HEK293T (cell line): ENCODE data around the gene KCNQ1OT1.

ENCODE experiments used
- CTCF ChIA-PET: fragments of 350-600 bp; formaldehyde crosslinking; extraction: SDS; loops from one replicate; lab custom pipeline; 2021; ENCODE audit warnings: antibody characterized with exemption, inconsistent platforms; lab: Yijun Ruan, JAX
- POLR2A ChIA-PET: fragments of 350-600 bp; formaldehyde crosslinking; extraction: SDS; loops from one replicate; lab custom pipeline; 2020; ENCODE audit warnings: antibody characterized with exemption, inconsistent platforms; lab: Yijun Ruan, JAX
- DNase-seq: peaks from one replicate; pipeline ENCODE4 v3.0.0; 2012; ENCODE audit warnings: mixed read lengths; ENCODE audit errors: extremely low spot score
- ARNT ChIP-seq: fragments of 450-650 bp; IDR thresholded peaks from 2 replicates; pipeline ENCODE4 v1.6.1; 2017; ENCODE audit warnings: mild to moderate bottlenecking
- BHLHE40 ChIP-seq: fragments of 450-650 bp; IDR thresholded peaks from 2 replicates; pipeline ENCODE4 v1.6.1; 2016; ENCODE audit warnings: mild to moderate bottlenecking, moderate library complexity, borderline replicate concordance
- CTBP1 ChIP-seq: fragments of 450-650 bp; IDR thresholded peaks from 2 replicates; pipeline ENCODE4 v1.6.1; 2016; ENCODE audit warnings: borderline replicate concordance
- ELF4 ChIP-seq: fragments of 450-650 bp; IDR thresholded peaks from 2 replicates; pipeline ENCODE4 v1.6.1; 2017; ENCODE audit warnings: antibody characterized with exemption
- FOXA1 ChIP-seq: fragments of 450-650 bp; IDR thresholded peaks from 2 replicates; pipeline ENCODE4 v1.6.1; 2016; ENCODE audit warnings: mild to moderate bottlenecking
- FOXK2 ChIP-seq: fragments of 450-650 bp; IDR thresholded peaks from 2 replicates; pipeline ENCODE4 v1.6.1; 2016; ENCODE audit warnings: mild to moderate bottlenecking
- FOXM1 ChIP-seq: fragments of 450-650 bp; IDR thresholded peaks from 2 replicates; pipeline ENCODE4 v1.6.1; 2017; ENCODE audit warnings: mild to moderate bottlenecking, borderline replicate concordance
- HDGF ChIP-seq: fragments of 450-650 bp; IDR thresholded peaks from 2 replicates; pipeline ENCODE4 v1.6.1; 2017; ENCODE audit warnings: antibody characterized with exemption, borderline replicate concordance
- L3MBTL2 ChIP-seq: fragments of 450-650 bp; conservative IDR thresholded peaks from 2 replicates; pipeline ENCODE4 v1.6.1; 2016; ENCODE audit warnings: mild to moderate bottlenecking
- LEF1 ChIP-seq: fragments of 450-650 bp; IDR thresholded peaks from 2 replicates; pipeline ENCODE4 v1.6.1; 2017; ENCODE audit warnings: mild to moderate bottlenecking, borderline replicate concordance
- NFRKB ChIP-seq: fragments of 450-650 bp; IDR thresholded peaks from 2 replicates; pipeline ENCODE4 v1.6.1; 2016; ENCODE audit warnings: mild to moderate bottlenecking, moderate library complexity
- PKNOX1 ChIP-seq: fragments of 450-650 bp; IDR thresholded peaks from 2 replicates; pipeline ENCODE4 v1.6.1; 2016
- SP1 ChIP-seq: fragments of 450-650 bp; IDR thresholded peaks from 2 replicates; pipeline ENCODE4 v1.6.1; 2017
- SUZ12 ChIP-seq: fragments of 450-650 bp; IDR thresholded peaks from 2 replicates; pipeline ENCODE4 v1.6.1; 2016; ENCODE audit warnings: mild to moderate bottlenecking
- TARDBP ChIP-seq: fragments of 450-650 bp; IDR thresholded peaks from 2 replicates; pipeline ENCODE4 v1.6.1; 2016
- ZNF384 ChIP-seq: fragments of 450-650 bp; IDR thresholded peaks from 2 replicates; pipeline ENCODE4 v1.6.1; 2016

KCNQ1OT1 gene

GRCh38 chr11:2728128-2728662, 28.4 kb upstream of the KCNQ1OT1 start:
- DNase-seq, result no peak
- ChIA-PET POLR2A (no interaction called here), CTCF (no interaction called here)
- no peak for TF ChIP-seq FOXA1
- no peak for TF ChIP-seq LEF1
- TF ChIP-seq NFRKB, result no peak
- TF ChIP-seq SUZ12, result no peak
- TF ChIP-seq BHLHE40, result no peak
- TF ChIP-seq FOXK2, result no peak
- no peak for TF ChIP-seq L3MBTL2
- TF ChIP-seq FOXM1, result no peak
- no peak for TF ChIP-seq SP1
- no peak for TF ChIP-seq ELF4
- TF ChIP-seq PKNOX1, result no peak
- TF ChIP-seq TARDBP, result no peak
- no peak for TF ChIP-seq ARNT
- no peak for TF ChIP-seq HDGF
- TF ChIP-seq ZNF384, result no peak
- no peak for TF ChIP-seq CTBP1

GRCh38 chr11:2726964-2727363, 27.2 kb upstream of the KCNQ1OT1 start:
- CTCF ChIA-PET, result no interaction called here
- POLR2A ChIA-PET, result interaction anchor here (0.9 kb wide), 1 partner anchor 27 kb away, joined by 5 read pairs; the partner anchor contains the start of gene KCNQ1OT1

GRCh38 chr11:2725368-2726300, 25.8 kb upstream of the KCNQ1OT1 start:
- DNase-seq, result no peak
- no peak for TF ChIP-seq L3MBTL2
- TF ChIP-seq SP1, result no peak
- TF ChIP-seq FOXK2, result no peak
- TF ChIP-seq ELF4, result no peak
- no peak for TF ChIP-seq HDGF
- no peak for TF ChIP-seq BHLHE40
- TF ChIP-seq CTBP1, result no peak
- TF ChIP-seq SUZ12, result no peak
- TF ChIP-seq LEF1, result no peak
- TF ChIP-seq ARNT, result no peak
- no peak for TF ChIP-seq FOXA1
- no peak for TF ChIP-seq PKNOX1
- no peak for TF ChIP-seq ZNF384
- TF ChIP-seq TARDBP, result no peak
- no peak for TF ChIP-seq NFRKB
- CTCF ChIA-PET, result interaction anchor here (0.5 to 1.3 kb wide), 2 partner anchors 194 to 651 kb away, joined by 3 to 4 read pairs; no protein-coding TSS in a partner anchor
- POLR2A ChIA-PET, result interaction anchor here (1.1 to 1.2 kb wide), 2 partner anchors 26 to 167 kb away, joined by 4 read pairs; partner anchors contain the start of gene KCNQ1OT1

More at GRCh38 chr11:2726964-2727363, 27.2 kb upstream of the KCNQ1OT1 start:
- DNase-seq, result no peak
- TF ChIP-seq CTBP1 (no peak), ARNT (no peak), HDGF (no peak), L3MBTL2 (no peak), SP1 (no peak), ZNF384 (no peak), LEF1 (no peak), TARDBP (no peak)

GRCh38 chr11:2724653-2725367, 25.0 kb upstream of the KCNQ1OT1 start:
- TF ChIP-seq BHLHE40 (no peak), ARNT (no peak), SP1 (no peak), HDGF (no peak), ELF4 (no peak), FOXK2 (no peak), LEF1 (no peak), FOXM1 (no peak), NFRKB (no peak), ZNF384 (no peak), L3MBTL2 (no peak), SUZ12 (no peak), FOXA1 (no peak), TARDBP (no peak), PKNOX1 (no peak), CTBP1 (no peak)
- POLR2A ChIA-PET, result interaction anchor here (0.8 to 1.2 kb wide), 3 partner anchors 22 to 168 kb away, joined by 3 to 4 read pairs (median 4); partner anchors contain the start of gene KCNQ1OT1
- no peak for DNase-seq
- CTCF ChIA-PET, result interaction anchor here (1.3 kb wide), 1 partner anchor 193 kb away, joined by 4 read pairs; no protein-coding TSS in a partner anchor

GRCh38 chr11:2724104-2724503, 24.3 kb upstream of the KCNQ1OT1 start:
- ChIA-PET POLR2A (interaction anchor here (0.8 to 1.2 kb wide), 2 partner anchors 22 to 24 kb away, joined by 3 to 4 read pairs; partner anchors contain the start of gene KCNQ1OT1), CTCF (no interaction called here)
- no peak for DNase-seq
- no peak for TF ChIP-seq LEF1
- peak; percentile 53 for TF ChIP-seq PKNOX1
